HCT116 (cell line): ENCODE measurements around the gene TERT. TPM values are rescaled to one million over a fixed set of nuclear protein-coding genes. Genes with fewer than 3 reads are reported as not detected.

Source experiments
- ATAC-seq: fragments of 200-7000 bp; cut with Tn5 transposase; 2 replicates; pipeline ENCODE4 v1.9.1; 2020; ENCODE audit warnings: mild to moderate bottlenecking, moderate library complexity
- BruUV-seq: library from RNA; stranded (reverse); fragments of 400-500 nt; replicated peaks from 2 replicates; lab custom pipeline; 2021; lab: Mats Ljungman, UMichigan
- CTCF ChIA-PET: fragments of 300-600 bp; sonication (Branson Sonifier 250); formaldehyde crosslinking; loops from one replicate; lab custom pipeline; 2021; ENCODE audit warnings: antibody characterized with exemption; lab: Charles Lee
- POLR2A ChIA-PET: fragments of 300-600, 350-600 bp; sonication (Branson Sonifier 250); formaldehyde crosslinking; loops from one replicate; lab custom pipeline; 2021; ENCODE audit warnings: antibody characterized with exemption; lab: Charles Lee
- RAD21 ChIA-PET, 2 experiments: fragments of 300-600 bp; sonication (Branson Sonifier 250); formaldehyde crosslinking; loops; one replicate each; lab custom pipeline; 2023; ENCODE audit warnings: low total read pairs in 2 of 2; ENCODE audit not compliant: uncharacterized antibody in 2 of 2, unreplicated experiment in 2 of 2, low non-redundant PET in 1 of 2; lab: Charles Lee
- DNase-seq: peaks from one replicate; pipeline ENCODE4 v3.0.0-alpha.2; 2010; ENCODE audit warnings: low read depth, low spot score
- H2AFZ ChIP-seq: fragments of 200-600 bp; shearing (Covaris generic), sonication (generic); 2 replicates; pipeline ENCODE4 v1.6.1; 2017; ENCODE audit warnings: low read depth, mixed run types, mixed read lengths, antibody characterized with exemption, low read length; ENCODE audit not compliant: poor library complexity, severe bottlenecking
- H3K27ac ChIP-seq: 2 replicates; pipeline ENCODE4 v1.5.1; 2012; ENCODE audit warnings: low read depth, low read length
- H3K27me3 ChIP-seq: fragments of 200-600 bp; sonication (generic); 2 replicates; pipeline ENCODE4 v1.6.1; 2016; ENCODE audit warnings: mixed run types, low read length, mixed read lengths; ENCODE audit not compliant: insufficient read depth
- H3K36me3 ChIP-seq, 2 experiments: fragments of 200-500 bp in 1 of 2; fragments of 200-600 bp in 1 of 2; sonication (Bioruptor generic) in 1 of 2; sonication (generic) in 1 of 2; 2 replicates each; pipeline versions ENCODE4 v1.5.1 to v1.6.1; 2014 to 2016; ENCODE audit warnings: low read length in 2 of 2, inconsistent platforms in 1 of 2, mixed read lengths in 1 of 2, mixed run types in 1 of 2; ENCODE audit not compliant: insufficient read depth in 2 of 2, control insufficient read depth in 1 of 2
- H3K4me1 ChIP-seq, 2 experiments: fragments of 200-600 bp in 1 of 2; sonication (generic) in 1 of 2; 2 replicates each; pipeline versions ENCODE4 v1.5.1 to v1.6.1; 2012 to 2017; ENCODE audit warnings: low read length in 2 of 2, inconsistent platforms in 1 of 2, mild to moderate bottlenecking in 1 of 2, mixed read lengths in 1 of 2, mixed run types in 1 of 2, moderate library complexity in 1 of 2; ENCODE audit not compliant: insufficient read depth in 2 of 2, control insufficient read depth in 1 of 2
- H3K4me2 ChIP-seq: fragments of 200-600 bp; sonication (generic); 2 replicates; pipeline ENCODE4 v1.6.1; 2017; ENCODE audit warnings: mixed run types, low read length, mixed read lengths
- H3K4me3 ChIP-seq, 2 experiments: fragments of 200-600 bp in 1 of 2; sonication (generic) in 1 of 2; replicated peaks in 1 of 2; 2 replicates each; pipeline ENCODE4 v1.5.1; 2011 to 2016; ENCODE audit warnings: low read length in 2 of 2, control low read depth in 1 of 2, low read depth in 1 of 2, mild to moderate bottlenecking in 1 of 2, mixed read lengths in 1 of 2, mixed run types in 1 of 2
- H3K79me2 ChIP-seq: fragments of 200-600 bp; sonication (generic); 2 replicates; pipeline ENCODE4 v1.6.1; 2017; ENCODE audit warnings: mild to moderate bottlenecking, mixed run types, low read length, moderate library complexity, mixed read lengths; ENCODE audit not compliant: insufficient read depth
- H3K9ac ChIP-seq: fragments of 200-600 bp; sonication (generic); 2 replicates; pipeline ENCODE4 v1.6.1; 2016; ENCODE audit warnings: low read length, mixed read lengths
- H3K9me2 ChIP-seq: fragments of 200-600 bp; sonication (generic), shearing (Covaris generic); 2 replicates; pipeline ENCODE4 v1.6.1; 2017; ENCODE audit warnings: mixed run types, mild to moderate bottlenecking, moderate library complexity; ENCODE audit not compliant: insufficient read depth
- H3K9me3 ChIP-seq, 2 experiments: fragments of 200-500 bp in 1 of 2; fragments of 200-600 bp in 1 of 2; sonication (Bioruptor generic) in 1 of 2; sonication (generic) in 1 of 2; 2 replicates each; pipeline ENCODE4 v1.6.1; 2014 to 2017; ENCODE audit warnings: low read length in 2 of 2, mixed read lengths in 2 of 2, inconsistent platforms in 1 of 2, low read depth in 1 of 2, mild to moderate bottlenecking in 1 of 2, mixed run types in 1 of 2, moderate library complexity in 1 of 2; ENCODE audit not compliant: control insufficient read depth in 1 of 2, insufficient read depth in 1 of 2
- H4K20me1 ChIP-seq: fragments of 200-600 bp; sonication (generic), shearing (Covaris generic); 2 replicates; pipeline ENCODE4 v1.6.1; 2017; ENCODE audit warnings: mixed run types, mild to moderate bottlenecking, moderate library complexity; ENCODE audit not compliant: insufficient read depth
- CBX3 ChIP-seq: IDR thresholded peaks from 2 replicates; pipeline ENCODE4 v1.6.1; 2012; ENCODE audit warnings: low read depth
- CEBPB ChIP-seq: IDR thresholded peaks from 2 replicates; pipeline ENCODE4 v1.6.1; 2012; ENCODE audit warnings: low read depth
- ELF1 ChIP-seq: IDR thresholded peaks from 2 replicates; pipeline ENCODE4 v1.6.1; 2012; ENCODE audit warnings: low read depth, borderline replicate concordance
- EZH2 ChIP-seq: fragments of 200-600 bp; sonication (generic); IDR thresholded peaks from 2 replicates; pipeline ENCODE4 v1.6.1; 2017; ENCODE audit warnings: antibody characterized with exemption, mixed run types
- FOSL1 ChIP-seq: IDR thresholded peaks from 2 replicates; pipeline ENCODE4 v1.6.1; 2012; ENCODE audit warnings: low read depth
- POLR2A ChIP-seq: IDR thresholded peaks from 2 replicates; pipeline ENCODE4 v1.7.0; 2011; ENCODE audit warnings: borderline replicate concordance; ENCODE audit not compliant: insufficient read depth, insufficient read length; ENCODE audit errors: extremely low read depth
- POLR2AphosphoS5 ChIP-seq: IDR thresholded peaks from 2 replicates; pipeline ENCODE4 v1.6.1; 2011; ENCODE audit warnings: mild to moderate bottlenecking, low read depth, low read length, moderate library complexity
- SIN3A ChIP-seq: IDR thresholded peaks from 2 replicates; pipeline ENCODE4 v1.6.1; 2012; ENCODE audit warnings: low read depth
- SRF ChIP-seq: IDR thresholded peaks from 2 replicates; pipeline ENCODE4 v1.6.1; 2012; ENCODE audit warnings: low read depth
- ZBTB33 ChIP-seq: IDR thresholded peaks from 2 replicates; pipeline ENCODE4 v1.6.1; 2011; ENCODE audit warnings: mild to moderate bottlenecking, low read length, moderate library complexity; ENCODE audit not compliant: insufficient replicate concordance; ENCODE audit errors: extremely low read depth
- ZFX ChIP-seq: fragments of 450-650 bp; IDR thresholded peaks from 2 replicates; pipeline ENCODE4 v1.6.1; 2017
- ZNF274 ChIP-seq: fragments of 200-500 bp; sonication (Bioruptor generic); IDR thresholded peaks from 2 replicates; pipeline ENCODE4 v1.6.1; 2014; ENCODE audit warnings: mild to moderate bottlenecking, low read depth, low read length, inconsistent platforms
- intact Hi-C: fragments of 100-400 bp; cut with micrococcal nuclease; formaldehyde crosslinking; loops from 2 replicates; pipeline ENCODE4 v1.10.0; 2022
- total RNA-seq: library from RNA; stranded (reverse); gene quantifications from one replicate; pipeline ENCODE4 v1.2.1, GENCODE V29; 2021; ENCODE audit not compliant: unreplicated experiment
- TF ChIP-seq, protein P1 (sequence below): IDR thresholded peaks from 2 replicates; pipeline ENCODE4 v1.6.1; 2012
- TF ChIP-seq, protein P2 (sequence below): IDR thresholded peaks from 2 replicates; pipeline ENCODE4 v1.6.1; 2012; ENCODE audit warnings: low read depth

TERT gene
- total RNA-seq, 1 experiment from 2014 or later, result 6.9 TPM

DNA sequence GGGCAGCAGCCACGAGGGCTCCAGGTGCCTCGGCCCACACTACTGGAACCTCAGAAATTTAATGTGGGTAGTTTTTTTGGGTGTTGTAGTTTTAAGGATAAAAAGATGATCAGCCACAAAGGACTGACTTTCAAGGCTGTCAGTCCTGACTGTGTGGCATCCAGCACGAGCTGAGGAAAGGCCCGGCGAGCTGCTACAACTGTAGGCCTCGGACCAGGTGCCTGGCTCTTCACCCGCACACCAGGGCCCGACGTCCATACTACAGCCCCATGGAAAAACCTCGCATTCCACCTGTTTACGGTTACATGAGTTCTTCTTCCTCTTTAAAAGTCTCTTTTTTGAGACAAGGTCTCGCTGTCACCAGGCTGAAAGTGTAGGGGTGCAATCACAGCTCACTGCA is 47.4 kb upstream of the TERT start:
- Histone ChIP-seq H3K36me3 (peaks cover 24 to 38% of the 10 kb centered on the region in 2 experiments), H3K79me2 (peaks cover 67% of the 10 kb centered on the region), H3K9ac (no peak overlapping the region), H3K27ac (no peak overlapping the region), H3K4me2 (no peak overlapping the region), H4K20me1 (no peaks in the 10 kb centered on the region), H3K27me3 (no peaks in the 10 kb centered on the region), H3K9me2 (no peaks in the 10 kb centered on the region), H3K4me1 (peaks cover 13 to 22% of the 10 kb centered on the region in 2 experiments; a peak in 3 of 4 replicates), H3K4me3 (no peak overlapping the region), H2AFZ (no peak overlapping the region), H3K9me3 (no peaks in the 10 kb centered on the region)
- CTCF ChIA-PET, result no interaction called here
- TF ChIP-seq ZFX, result no peak
- TF ChIP-seq ZNF274, result no peak
- TF ChIP-seq POLR2AphosphoS5, result no peak
- TF ChIP-seq, protein P1, sequence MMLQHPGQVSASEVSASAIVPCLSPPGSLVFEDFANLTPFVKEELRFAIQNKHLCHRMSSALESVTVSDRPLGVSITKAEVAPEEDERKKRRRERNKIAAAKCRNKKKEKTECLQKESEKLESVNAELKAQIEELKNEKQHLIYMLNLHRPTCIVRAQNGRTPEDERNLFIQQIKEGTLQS, result no peak
- TF ChIP-seq SRF, result no peak
- TF ChIP-seq CBX3, result no peak
- TF ChIP-seq ZBTB33, result no peak
- no peak for TF ChIP-seq POLR2A
- TF ChIP-seq SIN3A, result no peak
- TF ChIP-seq, protein P2, sequence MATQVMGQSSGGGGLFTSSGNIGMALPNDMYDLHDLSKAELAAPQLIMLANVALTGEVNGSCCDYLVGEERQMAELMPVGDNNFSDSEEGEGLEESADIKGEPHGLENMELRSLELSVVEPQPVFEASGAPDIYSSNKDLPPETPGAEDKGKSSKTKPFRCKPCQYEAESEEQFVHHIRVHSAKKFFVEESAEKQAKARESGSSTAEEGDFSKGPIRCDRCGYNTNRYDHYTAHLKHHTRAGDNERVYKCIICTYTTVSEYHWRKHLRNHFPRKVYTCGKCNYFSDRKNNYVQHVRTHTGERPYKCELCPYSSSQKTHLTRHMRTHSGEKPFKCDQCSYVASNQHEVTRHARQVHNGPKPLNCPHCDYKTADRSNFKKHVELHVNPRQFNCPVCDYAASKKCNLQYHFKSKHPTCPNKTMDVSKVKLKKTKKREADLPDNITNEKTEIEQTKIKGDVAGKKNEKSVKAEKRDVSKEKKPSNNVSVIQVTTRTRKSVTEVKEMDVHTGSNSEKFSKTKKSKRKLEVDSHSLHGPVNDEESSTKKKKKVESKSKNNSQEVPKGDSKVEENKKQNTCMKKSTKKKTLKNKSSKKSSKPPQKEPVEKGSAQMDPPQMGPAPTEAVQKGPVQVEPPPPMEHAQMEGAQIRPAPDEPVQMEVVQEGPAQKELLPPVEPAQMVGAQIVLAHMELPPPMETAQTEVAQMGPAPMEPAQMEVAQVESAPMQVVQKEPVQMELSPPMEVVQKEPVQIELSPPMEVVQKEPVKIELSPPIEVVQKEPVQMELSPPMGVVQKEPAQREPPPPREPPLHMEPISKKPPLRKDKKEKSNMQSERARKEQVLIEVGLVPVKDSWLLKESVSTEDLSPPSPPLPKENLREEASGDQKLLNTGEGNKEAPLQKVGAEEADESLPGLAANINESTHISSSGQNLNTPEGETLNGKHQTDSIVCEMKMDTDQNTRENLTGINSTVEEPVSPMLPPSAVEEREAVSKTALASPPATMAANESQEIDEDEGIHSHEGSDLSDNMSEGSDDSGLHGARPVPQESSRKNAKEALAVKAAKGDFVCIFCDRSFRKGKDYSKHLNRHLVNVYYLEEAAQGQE, result no peak
- TF ChIP-seq EZH2, result no peak
- TF ChIP-seq ELF1, result no peak
- TF ChIP-seq CEBPB, result no peak
- TF ChIP-seq FOSL1, result no peak
- BruUV-seq, result no TSS peak
- POLR2A ChIA-PET, result no interaction called here
- RAD21 ChIA-PET, result no interaction called here
- no peak for DNase-seq
- ATAC-seq, result no peak
- intact Hi-C loops, result loop anchor here (10.0 kb wide), 1 partner anchor 253 kb away; no protein-coding TSS in a partner anchor
